ENCODE measurements around the gene NPHP4.

- TF ChIP-seq CTCF (IDR thresholded peaks at IDR 0.05; ENCODE audit: low read length) (no peak), EZH2 (optimal IDR thresholded peaks at IDR 0.05; ENCODE audit: low read depth, low read length) (no peak), EZH2phosphoT487 (IDR thresholded peaks at IDR 0.05; ENCODE audit: low read length) (no peak)
These were observed 3.0 kb downstream of the NPHP4 start for GRCh38 chr1:5989286-5989605.

Data from MM.1S (cell line).